K562 (cell line): ENCODE data around the gene CDK9. TPM values are rescaled to one million over a fixed set of nuclear protein-coding genes. Genes with fewer than 3 reads are reported as not detected.
A peak's percentile ranks its signal among the peaks of the same experiment; 100 is the strongest.

Experiments
- ELF2 ChIP-seq: fragments of 250-450 bp; sonication (Bioruptor Pico); IDR thresholded peaks from 2 replicates; pipeline ENCODE4 v1.5.0; 2021; ENCODE audit warnings: mild to moderate bottlenecking
- FOXP1 ChIP-seq: sonication (generic); formaldehyde crosslinking; IDR thresholded peaks from 2 replicates; pipeline ENCODE4 v1.8.0; 2022; ENCODE audit warnings: mild to moderate bottlenecking, missing genetic modification reagents
- HCFC1 ChIP-seq: IDR thresholded peaks from 2 replicates; pipeline ENCODE4 v1.6.1; 2012; ENCODE audit warnings: low read depth, low read length, improper control_type of control experiment
- HNRNPL ChIP-seq: fragments of 200-400 bp; formaldehyde crosslinking; IDR thresholded peaks from 2 replicates; pipeline ENCODE4 v1.6.1; 2017; ENCODE audit warnings: low read depth, mild to moderate bottlenecking, low read length
- IRF1 ChIP-seq: sonication (generic); formaldehyde crosslinking; IDR thresholded peaks from 2 replicates; pipeline ENCODE4 v1.8.0; 2022; ENCODE audit warnings: missing genetic modification reagents, mild to moderate bottlenecking, borderline replicate concordance
- MIER1 ChIP-seq: fragments of 450-650 bp; IDR thresholded peaks from 2 replicates; pipeline ENCODE4 v1.6.1; 2016; ENCODE audit warnings: antibody characterized with exemption, mild to moderate bottlenecking, low read depth
- NR4A1 ChIP-seq, 2 experiments: fragments of 250-450 bp in 1 of 2; fragments of 450-650 bp in 1 of 2; sonication (Bioruptor Pico) in 1 of 2; IDR thresholded peaks; 2 replicates each; pipeline versions ENCODE4 v1.4.0 to v1.6.1; 2016 to 2020; ENCODE audit warnings: mild to moderate bottlenecking in 2 of 2, missing compliant biosample characterization in 1 of 2, missing genetic modification characterization in 1 of 2, moderate library complexity in 1 of 2
- PTBP1 ChIP-seq: fragments of 200-400 bp; formaldehyde crosslinking; IDR thresholded peaks from 2 replicates; pipeline ENCODE4 v1.6.1; 2017; ENCODE audit warnings: low read depth, low read length
- SLC30A9 ChIP-seq: fragments of 250-450 bp; sonication (Bioruptor Pico); IDR thresholded peaks from 2 replicates; pipeline ENCODE4 v1.8.0; 2022; ENCODE audit warnings: mild to moderate bottlenecking, moderate library complexity
- SOX6 ChIP-seq: fragments of 450-650 bp; IDR thresholded peaks from 2 replicates; pipeline ENCODE4 v1.6.1; 2014; ENCODE audit warnings: mild to moderate bottlenecking
- ZNF197 ChIP-seq: fragments of 200-800 bp; sonication (Bioruptor generic); IDR thresholded peaks from 2 replicates; pipeline ENCODE4 v1.6.1; 2016; ENCODE audit warnings: low read depth, missing genetic modification characterization, missing compliant biosample characterization
- ZNF511 ChIP-seq: sonication (generic); formaldehyde crosslinking; IDR thresholded peaks from 2 replicates; pipeline ENCODE4 v1.8.0; 2022; ENCODE audit warnings: mild to moderate bottlenecking, missing genetic modification reagents
- ZNF589 ChIP-seq: fragments of 200-800 bp; sonication (Bioruptor generic); IDR thresholded peaks from 2 replicates; pipeline ENCODE4 v1.6.1; 2016; ENCODE audit warnings: low read depth, missing genetic modification characterization, missing compliant biosample characterization
- polyA plus RNA-seq, 8 experiments: library from polyadenylated mRNA; depleted of rRNA in 4 of 8; stranded (reverse) in 5 of 8; unstranded in 3 of 8; fragments of >200 nt; fragmentation: Nextera tagmentation in 2 of 8; fragmentation: Illumina TruSeq in 1 of 8; extraction: Ambion mirVana in 2 of 8; extraction: Trizol in 1 of 8; gene quantifications; 2 replicates each; pipeline versions ENCODE4 v1.2.1 to v1.2.3, GENCODE V29; 2011 to 2014; ENCODE audit warnings: inconsistent platforms in 1 of 8, missing spikeins in 1 of 8
- total RNA-seq, 7 experiments: library from RNA; depleted of rRNA in 6 of 7; stranded (reverse); fragments of >200 nt in 6 of 7; fragmentation: Illumina TruSeq in 2 of 7; extraction: Trizol in 2 of 7; gene quantifications; 2 replicates each; pipeline versions ENCODE4 v1.2.1 to v1.2.3, GENCODE V29; 2011 to 2021; ENCODE audit warnings: low replicate concordance in 1 of 7
- TF ChIP-seq, protein P1 (sequence below): fragments of 200-800 bp; sonication (Bioruptor generic); IDR thresholded peaks from 2 replicates; pipeline ENCODE4 v1.6.1; 2017; ENCODE audit warnings: missing genetic modification characterization, missing compliant biosample characterization
- TF ChIP-seq, protein P2 (sequence below), 2 experiments: fragments of 450-650 bp; formaldehyde crosslinking in 1 of 2; IDR thresholded peaks; 2 replicates each; pipeline versions ENCODE4 v1.4.0 to v1.6.1; 2014 to 2020; ENCODE audit warnings: mild to moderate bottlenecking in 2 of 2, borderline replicate concordance in 1 of 2, low read depth in 1 of 2

The CDK9 gene
- total and polyA plus RNA-seq, 9 of the 15 experiments (the other 6 are each of a cell fraction or from before 2014, with no cell fraction given): 4.2 to 78.6 (median 33.0) TPM

DNA sequence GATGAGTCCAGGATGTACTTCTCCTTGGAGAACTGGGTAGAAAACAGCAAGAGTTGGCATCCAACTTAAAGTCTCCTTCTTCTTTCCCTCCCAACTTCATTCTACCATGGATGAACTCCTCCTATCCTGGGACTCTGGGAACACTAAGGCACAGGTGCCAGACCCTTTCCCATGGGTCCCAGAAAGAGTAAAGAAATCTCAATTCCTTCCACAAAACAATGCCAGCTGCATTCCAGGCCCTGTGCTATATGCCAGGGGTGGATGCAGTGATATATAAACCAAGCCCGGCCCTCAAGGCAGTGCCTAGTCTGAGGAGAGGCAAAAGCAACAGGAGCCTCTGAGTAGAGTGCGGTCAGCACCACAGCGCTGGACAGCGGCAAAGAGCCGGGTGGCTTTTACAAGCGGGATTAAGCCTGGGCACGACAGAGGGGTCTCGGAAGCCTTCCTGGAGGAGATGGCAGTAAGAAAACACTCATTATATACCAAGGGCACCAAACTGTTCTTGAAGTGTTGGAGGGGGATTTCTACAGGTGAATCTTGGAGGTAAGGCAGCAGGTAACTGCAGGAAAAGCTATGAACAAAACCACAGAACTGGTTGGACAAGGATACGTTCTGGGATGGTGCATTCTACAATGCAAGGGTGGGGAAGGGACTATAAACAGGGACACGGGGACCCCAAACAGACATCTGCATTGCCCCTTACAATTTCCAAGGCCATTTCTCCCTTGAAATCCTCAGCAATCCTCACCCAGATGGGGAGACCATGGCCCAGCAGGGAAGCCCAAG lies 34.4 kb upstream of the CDK9 start (continued):
- peak; percentile 84; the same call in 1 of the 2 replicates for TF ChIP-seq ZNF511
- no peak for TF ChIP-seq NR4A1 (CRISPR knock-in tag; IDR thresholded peaks at IDR 0.05)
- TF ChIP-seq NR4A1 (tag; IDR thresholded peaks at IDR 0.05): no peak
- no peak for TF ChIP-seq PTBP1
- no peak for TF ChIP-seq SLC30A9
- no peak for TF ChIP-seq IRF1 (CRISPR knock-in tag)
- peak; percentile 96 for TF ChIP-seq MIER1
- TF ChIP-seq, protein P1, sequence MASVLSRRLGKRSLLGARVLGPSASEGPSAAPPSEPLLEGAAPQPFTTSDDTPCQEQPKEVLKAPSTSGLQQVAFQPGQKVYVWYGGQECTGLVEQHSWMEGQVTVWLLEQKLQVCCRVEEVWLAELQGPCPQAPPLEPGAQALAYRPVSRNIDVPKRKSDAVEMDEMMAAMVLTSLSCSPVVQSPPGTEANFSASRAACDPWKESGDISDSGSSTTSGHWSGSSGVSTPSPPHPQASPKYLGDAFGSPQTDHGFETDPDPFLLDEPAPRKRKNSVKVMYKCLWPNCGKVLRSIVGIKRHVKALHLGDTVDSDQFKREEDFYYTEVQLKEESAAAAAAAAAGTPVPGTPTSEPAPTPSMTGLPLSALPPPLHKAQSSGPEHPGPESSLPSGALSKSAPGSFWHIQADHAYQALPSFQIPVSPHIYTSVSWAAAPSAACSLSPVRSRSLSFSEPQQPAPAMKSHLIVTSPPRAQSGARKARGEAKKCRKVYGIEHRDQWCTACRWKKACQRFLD: peak; percentile 58; the same call in 1 of the 2 replicates
- TF ChIP-seq SOX6: no peak
- TF ChIP-seq ZNF589: no peak
- TF ChIP-seq HNRNPL: no peak
- TF ChIP-seq HCFC1: no peak
- TF ChIP-seq, protein P2, sequence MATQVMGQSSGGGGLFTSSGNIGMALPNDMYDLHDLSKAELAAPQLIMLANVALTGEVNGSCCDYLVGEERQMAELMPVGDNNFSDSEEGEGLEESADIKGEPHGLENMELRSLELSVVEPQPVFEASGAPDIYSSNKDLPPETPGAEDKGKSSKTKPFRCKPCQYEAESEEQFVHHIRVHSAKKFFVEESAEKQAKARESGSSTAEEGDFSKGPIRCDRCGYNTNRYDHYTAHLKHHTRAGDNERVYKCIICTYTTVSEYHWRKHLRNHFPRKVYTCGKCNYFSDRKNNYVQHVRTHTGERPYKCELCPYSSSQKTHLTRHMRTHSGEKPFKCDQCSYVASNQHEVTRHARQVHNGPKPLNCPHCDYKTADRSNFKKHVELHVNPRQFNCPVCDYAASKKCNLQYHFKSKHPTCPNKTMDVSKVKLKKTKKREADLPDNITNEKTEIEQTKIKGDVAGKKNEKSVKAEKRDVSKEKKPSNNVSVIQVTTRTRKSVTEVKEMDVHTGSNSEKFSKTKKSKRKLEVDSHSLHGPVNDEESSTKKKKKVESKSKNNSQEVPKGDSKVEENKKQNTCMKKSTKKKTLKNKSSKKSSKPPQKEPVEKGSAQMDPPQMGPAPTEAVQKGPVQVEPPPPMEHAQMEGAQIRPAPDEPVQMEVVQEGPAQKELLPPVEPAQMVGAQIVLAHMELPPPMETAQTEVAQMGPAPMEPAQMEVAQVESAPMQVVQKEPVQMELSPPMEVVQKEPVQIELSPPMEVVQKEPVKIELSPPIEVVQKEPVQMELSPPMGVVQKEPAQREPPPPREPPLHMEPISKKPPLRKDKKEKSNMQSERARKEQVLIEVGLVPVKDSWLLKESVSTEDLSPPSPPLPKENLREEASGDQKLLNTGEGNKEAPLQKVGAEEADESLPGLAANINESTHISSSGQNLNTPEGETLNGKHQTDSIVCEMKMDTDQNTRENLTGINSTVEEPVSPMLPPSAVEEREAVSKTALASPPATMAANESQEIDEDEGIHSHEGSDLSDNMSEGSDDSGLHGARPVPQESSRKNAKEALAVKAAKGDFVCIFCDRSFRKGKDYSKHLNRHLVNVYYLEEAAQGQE (IDR thresholded peaks at IDR 0.05; ENCODE audit: borderline replicate concordance): peak; percentile 99
- TF ChIP-seq, protein P2 (CRISPR knock-in tag; IDR thresholded peaks at IDR 0.05; ENCODE audit: low read depth): peak; percentile 97
- TF ChIP-seq ELF2 (CRISPR knock-in tag): no peak
- 0 out of 2 replicates have a peak, but pooled peaks have one; percentile 58 for TF ChIP-seq FOXP1
- no peak for TF ChIP-seq ZNF197 (CRISPR knock-in tag)
